Stimulated activated CD8-positive, alpha-beta memory T cell treated with anti-CD3 and anti-CD28 coated beads, Interleukin-7, amount 100 ng/mL, for 48 hours (primary cell): Measurements from ENCODE around the gene SIL1.
A peak's percentile ranks its signal among the peaks of the same experiment; 100 is the strongest.

Source experiments
- DNase-seq, 2 donors: peaks; one replicate each; pipeline ENCODE4 v3.0.0-alpha.2; 2020; ENCODE audit warnings: low read depth in 1 of 2; ENCODE audit errors: extremely low read depth in 1 of 2

The SIL1 gene

GRCh38 chr5:138986186-138986800 is 211.9 kb downstream of the SIL1 start:
- DNase-seq, result no peak

- DNase-seq, result no peak
Measured at GRCh38 chr5:138985683-138986082, 212.5 kb downstream of the SIL1 start.

- DNase-seq, result no peak
Measured at GRCh38 chr5:138985256-138985655, 212.9 kb downstream of the SIL1 start.

- DNase-seq, result no peak
Measured at GRCh38 chr5:138983984-138984383, 214.2 kb downstream of the SIL1 start.

- peak in 1 of 2 donors; percentile 18 for DNase-seq
Measured at GRCh38 chr5:138981586-138981985, 216.6 kb downstream of the SIL1 start.

- no peak for DNase-seq
Measured at GRCh38 chr5:138981131-138981530, 217.0 kb downstream of the SIL1 start.

- DNase-seq, result no peak
Measured at GRCh38 chr5:138980441-138980840, 217.7 kb downstream of the SIL1 start.

GRCh38 chr5:138979684-138980280 is 218.4 kb downstream of the SIL1 start:
- peak; percentile 6 to 47 for DNase-seq

GRCh38 chr5:138978581-138978980 is 219.6 kb downstream of the SIL1 start:
- no peak for DNase-seq

GRCh38 chr5:138978080-138978479 is 220.1 kb downstream of the SIL1 start:
- DNase-seq, result no peak

GRCh38 chr5:138975098-138975847 is 222.9 kb downstream of the SIL1 start:
- no peak for DNase-seq

GRCh38 chr5:138974227-138975063 is 223.7 kb downstream of the SIL1 start:
- no peak for DNase-seq

GRCh38 chr5:138972836-138973235 is 225.3 kb downstream of the SIL1 start:
- no peak for DNase-seq

GRCh38 chr5:138972230-138972629 is 225.9 kb downstream of the SIL1 start:
- DNase-seq, result no peak

- no peak for DNase-seq
Measured at GRCh38 chr5:138969323-138970002, 228.7 kb downstream of the SIL1 start.

- no peak for DNase-seq
Measured at GRCh38 chr5:138968601-138969000, 229.6 kb downstream of the SIL1 start.

GRCh38 chr5:138967791-138968448 is 230.2 kb downstream of the SIL1 start:
- no peak for DNase-seq

- DNase-seq, result no peak
Measured at GRCh38 chr5:138966236-138966985, 231.8 kb downstream of the SIL1 start.

GRCh38 chr5:138965626-138966025 is 232.5 kb downstream of the SIL1 start:
- DNase-seq, result no peak
